ENCODE measurements around the gene PIP4K2A. TPM values are rescaled to one million over a fixed set of nuclear protein-coding genes. Genes with fewer than 3 reads are reported as not detected.
A peak's percentile ranks its signal among the peaks of the same experiment; 100 is the strongest.

PIP4K2A gene
- total and polyA plus RNA-seq, 2 experiments from 2014 or later = 39.9 to 40.1 TPM

DNA sequence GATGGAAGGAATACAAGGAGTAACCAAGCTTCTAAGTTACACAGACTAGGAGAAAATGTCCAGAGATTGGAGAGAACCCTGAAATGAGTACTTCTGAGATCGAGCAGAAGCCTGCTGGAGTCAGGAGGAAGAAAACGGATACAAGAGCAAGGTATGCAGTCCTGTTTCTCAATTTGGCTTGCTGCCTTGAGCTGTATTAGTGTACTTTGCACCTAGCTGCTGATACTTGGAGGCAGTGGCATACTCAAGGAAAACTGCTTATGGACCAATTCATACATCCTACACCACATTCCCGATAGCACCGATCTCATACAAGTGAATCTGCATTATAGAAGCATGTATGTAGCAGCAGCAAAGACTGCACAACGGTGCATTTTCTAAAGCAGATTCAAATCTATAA is 14.4 kb downstream of the PIP4K2A start:
- H3K9me3 Mint-ChIP-seq = no peaks in the 10 kb centered on the region
- TF ChIP-seq NANOG (IDR thresholded peaks at IDR 0.05; ENCODE audit: borderline replicate concordance) = no peak
- TF ChIP-seq, protein P1, sequence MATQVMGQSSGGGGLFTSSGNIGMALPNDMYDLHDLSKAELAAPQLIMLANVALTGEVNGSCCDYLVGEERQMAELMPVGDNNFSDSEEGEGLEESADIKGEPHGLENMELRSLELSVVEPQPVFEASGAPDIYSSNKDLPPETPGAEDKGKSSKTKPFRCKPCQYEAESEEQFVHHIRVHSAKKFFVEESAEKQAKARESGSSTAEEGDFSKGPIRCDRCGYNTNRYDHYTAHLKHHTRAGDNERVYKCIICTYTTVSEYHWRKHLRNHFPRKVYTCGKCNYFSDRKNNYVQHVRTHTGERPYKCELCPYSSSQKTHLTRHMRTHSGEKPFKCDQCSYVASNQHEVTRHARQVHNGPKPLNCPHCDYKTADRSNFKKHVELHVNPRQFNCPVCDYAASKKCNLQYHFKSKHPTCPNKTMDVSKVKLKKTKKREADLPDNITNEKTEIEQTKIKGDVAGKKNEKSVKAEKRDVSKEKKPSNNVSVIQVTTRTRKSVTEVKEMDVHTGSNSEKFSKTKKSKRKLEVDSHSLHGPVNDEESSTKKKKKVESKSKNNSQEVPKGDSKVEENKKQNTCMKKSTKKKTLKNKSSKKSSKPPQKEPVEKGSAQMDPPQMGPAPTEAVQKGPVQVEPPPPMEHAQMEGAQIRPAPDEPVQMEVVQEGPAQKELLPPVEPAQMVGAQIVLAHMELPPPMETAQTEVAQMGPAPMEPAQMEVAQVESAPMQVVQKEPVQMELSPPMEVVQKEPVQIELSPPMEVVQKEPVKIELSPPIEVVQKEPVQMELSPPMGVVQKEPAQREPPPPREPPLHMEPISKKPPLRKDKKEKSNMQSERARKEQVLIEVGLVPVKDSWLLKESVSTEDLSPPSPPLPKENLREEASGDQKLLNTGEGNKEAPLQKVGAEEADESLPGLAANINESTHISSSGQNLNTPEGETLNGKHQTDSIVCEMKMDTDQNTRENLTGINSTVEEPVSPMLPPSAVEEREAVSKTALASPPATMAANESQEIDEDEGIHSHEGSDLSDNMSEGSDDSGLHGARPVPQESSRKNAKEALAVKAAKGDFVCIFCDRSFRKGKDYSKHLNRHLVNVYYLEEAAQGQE (IDR thresholded peaks at IDR 0.05; ENCODE audit: unreplicated experiment) = no peak
- TF ChIP-seq ZNF114 (CRISPR knock-in tag; IDR thresholded peaks at IDR 0.05) = no peak
- TF ChIP-seq JUNB (IDR thresholded peaks at IDR 0.05; ENCODE audit: unreplicated experiment) = no peak
- TF ChIP-seq EZH2phosphoT487 (IDR thresholded peaks at IDR 0.05; ENCODE audit: unreplicated experiment) = no peak
- TF ChIP-seq, protein P2, sequence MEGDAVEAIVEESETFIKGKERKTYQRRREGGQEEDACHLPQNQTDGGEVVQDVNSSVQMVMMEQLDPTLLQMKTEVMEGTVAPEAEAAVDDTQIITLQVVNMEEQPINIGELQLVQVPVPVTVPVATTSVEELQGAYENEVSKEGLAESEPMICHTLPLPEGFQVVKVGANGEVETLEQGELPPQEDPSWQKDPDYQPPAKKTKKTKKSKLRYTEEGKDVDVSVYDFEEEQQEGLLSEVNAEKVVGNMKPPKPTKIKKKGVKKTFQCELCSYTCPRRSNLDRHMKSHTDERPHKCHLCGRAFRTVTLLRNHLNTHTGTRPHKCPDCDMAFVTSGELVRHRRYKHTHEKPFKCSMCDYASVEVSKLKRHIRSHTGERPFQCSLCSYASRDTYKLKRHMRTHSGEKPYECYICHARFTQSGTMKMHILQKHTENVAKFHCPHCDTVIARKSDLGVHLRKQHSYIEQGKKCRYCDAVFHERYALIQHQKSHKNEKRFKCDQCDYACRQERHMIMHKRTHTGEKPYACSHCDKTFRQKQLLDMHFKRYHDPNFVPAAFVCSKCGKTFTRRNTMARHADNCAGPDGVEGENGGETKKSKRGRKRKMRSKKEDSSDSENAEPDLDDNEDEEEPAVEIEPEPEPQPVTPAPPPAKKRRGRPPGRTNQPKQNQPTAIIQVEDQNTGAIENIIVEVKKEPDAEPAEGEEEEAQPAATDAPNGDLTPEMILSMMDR (conservative IDR thresholded peaks at IDR 0.05; ENCODE audit: low read depth in 2 of 2) = no peak
- TF ChIP-seq CREB1 (CRISPR knock-in tag; IDR thresholded peaks at IDR 0.05; ENCODE audit: low read depth) = no peak
- TF ChIP-seq ZNF331 (CRISPR knock-in tag; IDR thresholded peaks at IDR 0.05; ENCODE audit: low read depth) = no peak
- no peak for TF ChIP-seq POLR2AphosphoS5 (IDR thresholded peaks at IDR 0.05; ENCODE audit: low read depth)
- no peak for TF ChIP-seq ETS1 (IDR thresholded peaks at IDR 0.05)
- no peak for TF ChIP-seq STAT1 (IDR thresholded peaks at IDR 0.05; ENCODE audit: unreplicated experiment)
- TF ChIP-seq ZNF462 (CRISPR knock-in tag; IDR thresholded peaks at IDR 0.05) = no peak
- TF ChIP-seq EZH2 (IDR thresholded peaks at IDR 0.05; ENCODE audit: low read depth, unreplicated experiment) = no peak
- H3K27ac ChIP-seq (ENCODE audit: low read depth) = no peak overlapping the region
- peaks cover 10% of the 10 kb centered on the region for H3K36me3 Mint-ChIP-seq (ENCODE audit: low read depth)
- H2AFZ ChIP-seq = no peak overlapping the region
- peaks cover 8% of the 10 kb centered on the region; the same call in 1 of the 2 replicates for H3K9me2 ChIP-seq (ENCODE audit: insufficient read depth)
- peak; percentile 31 for ATAC-seq
- no peaks in the 10 kb centered on the region for H3F3A ChIP-seq (replicated peaks; ENCODE audit: low read depth)
- peaks cover 5% of the 10 kb centered on the region for H3K27me3 Mint-ChIP-seq (ENCODE audit: insufficient read depth, low read depth, poor library complexity)
- peak overlapping the region; percentile 59; the same call in 1 of the 2 replicates for H3K4me2 ChIP-seq
- H3K36me3 ChIP-seq (ENCODE audit: insufficient read depth) = no peaks in the 10 kb centered on the region
- H3K27ac Mint-ChIP-seq = no peak overlapping the region
- H3K4me1 ChIP-seq (ENCODE audit: insufficient read depth) = peaks cover 45% of the 10 kb centered on the region
- peaks cover 100% of the 10 kb centered on the region for H3K79me2 ChIP-seq (replicated peaks; ENCODE audit: insufficient read depth)
- H3K4me3 Mint-ChIP-seq = no peak overlapping the region
- peaks cover 54% of the 10 kb centered on the region for H3K4me1 Mint-ChIP-seq
- no peak for DNase-seq (ENCODE audit: low spot score)
- peaks cover 3% of the 10 kb centered on the region; the same call in 1 of the 2 replicates for H4K20me1 ChIP-seq (replicated peaks; ENCODE audit: insufficient read depth)
- no peak overlapping the region for H3K4me3 ChIP-seq
- H3K27me3 ChIP-seq (ENCODE audit: insufficient read depth) = no peaks in the 10 kb centered on the region
